NCI-H146 (cell line): ENCODE results near the gene VEPH1.

ENCODE experiments used
- DNase-seq: peaks from one replicate; lab custom pipeline; 2025; lab: John Stamatoyannopoulos, UW

The VEPH1 gene

GRCh38 chr3:157301755-157302154, 201.5 kb downstream of the VEPH1 start:
- DNase-seq, result no peak

GRCh38 chr3:157300981-157301663, 202.1 kb downstream of the VEPH1 start:
- DNase-seq, result no peak

- DNase-seq, result no peak
Observed at GRCh38 chr3:157300094-157300493, 203.1 kb downstream of the VEPH1 start.

- DNase-seq, result no peak
Observed at GRCh38 chr3:157297328-157297915, 205.8 kb downstream of the VEPH1 start.

GRCh38 chr3:157294953-157295352, 208.3 kb downstream of the VEPH1 start:
- no peak for DNase-seq

GRCh38 chr3:157294491-157294890, 208.7 kb downstream of the VEPH1 start:
- no peak for DNase-seq

- no peak for DNase-seq
Observed at GRCh38 chr3:157290766-157291165, 212.4 kb downstream of the VEPH1 start.

- no peak for DNase-seq
Observed at GRCh38 chr3:157285966-157286365, 217.2 kb downstream of the VEPH1 start.

- no peak for DNase-seq
Observed at GRCh38 chr3:157285141-157285540, 218.1 kb downstream of the VEPH1 start.

GRCh38 chr3:157284688-157285087, 218.5 kb downstream of the VEPH1 start:
- no peak for DNase-seq

- DNase-seq, result no peak
Observed at GRCh38 chr3:157282261-157283191, 220.7 kb downstream of the VEPH1 start.

GRCh38 chr3:157280786-157281185, 222.4 kb downstream of the VEPH1 start:
- DNase-seq, result no peak

GRCh38 chr3:157280354-157280753, 222.9 kb downstream of the VEPH1 start:
- DNase-seq, result no peak

- DNase-seq, result no peak
Observed at GRCh38 chr3:157279237-157279636, 224.0 kb downstream of the VEPH1 start.

- no peak for DNase-seq
Observed at GRCh38 chr3:157276801-157277200, 226.4 kb downstream of the VEPH1 start.

GRCh38 chr3:157275832-157276231, 227.4 kb downstream of the VEPH1 start:
- DNase-seq, result no peak

GRCh38 chr3:157274644-157275137, 228.5 kb downstream of the VEPH1 start:
- DNase-seq, result no peak

GRCh38 chr3:157271283-157271882, 231.8 kb downstream of the VEPH1 start:
- peak; percentile 22 for DNase-seq

- DNase-seq, result no peak
Observed at GRCh38 chr3:157268026-157268425, 235.2 kb downstream of the VEPH1 start.

GRCh38 chr3:157265931-157266330, 237.3 kb downstream of the VEPH1 start:
- no peak for DNase-seq

- no peak for DNase-seq
Observed at GRCh38 chr3:157263027-157263426, 240.2 kb downstream of the VEPH1 start.

GRCh38 chr3:157261000-157261399, 242.2 kb downstream of the VEPH1 start:
- DNase-seq, result no peak
